GM18520 (cell line): Measurements from ENCODE around the gene ERVH48-1.
"Not testable (repeated sequence)": the region's sequence is repeated elsewhere in the genome, so short reads cannot be mapped to it uniquely, and the experiment has no call there.

Experiments used
- ATAC-seq: cut with Tn5 transposase; IDR thresholded peaks from one replicate; pipeline ENCODE4 v1.9.1; 2021; ENCODE audit not compliant: unreplicated experiment

Gene ERVH48-1

GRCh38 chr21:42925114-42925926 lies at the start of gene ERVH48-1:
TSS of gene ERVH48-1 (minus strand) at chr21:42925630. CDS start at chr21:42919006, 6,624 bp downstream.
- ATAC-seq: no peak

GRCh38 chr21:42973991-42974831 lies 48.8 kb upstream of the ERVH48-1 start, which contains the start of gene PKNOX1:
TSS of gene PKNOX1 (plus strand) at chr21:42974562. CDS start at chr21:43004382, 29,820 bp downstream.
- ATAC-seq: peak; percentile 81

GRCh38 chr21:42973309-42973990 lies 48.0 kb upstream of the ERVH48-1 start:
- no peak for ATAC-seq

- ATAC-seq: no peak
Observed at GRCh38 chr21:42971897-42972275, 46.5 kb upstream of the ERVH48-1 start.

GRCh38 chr21:42970946-42971653 lies 45.7 kb upstream of the ERVH48-1 start:
- ATAC-seq: no peak

- ATAC-seq: no peak
Observed at GRCh38 chr21:42969193-42969600, 43.8 kb upstream of the ERVH48-1 start.

GRCh38 chr21:42967616-42968015 lies 42.2 kb upstream of the ERVH48-1 start:
- not testable (repeated sequence) for ATAC-seq

- ATAC-seq: no peak
Observed at GRCh38 chr21:42965211-42965560, 39.8 kb upstream of the ERVH48-1 start.

- ATAC-seq: no peak
Observed at GRCh38 chr21:42964546-42965210, 39.2 kb upstream of the ERVH48-1 start.

- ATAC-seq: no peak
Observed at GRCh38 chr21:42964086-42964485, 38.7 kb upstream of the ERVH48-1 start.

- no peak for ATAC-seq
Observed at GRCh38 chr21:42962380-42963007, 37.1 kb upstream of the ERVH48-1 start.

GRCh38 chr21:42959728-42960127 lies 34.3 kb upstream of the ERVH48-1 start:
- no peak for ATAC-seq

GRCh38 chr21:42958122-42958521 lies 32.7 kb upstream of the ERVH48-1 start:
- not testable (repeated sequence) for ATAC-seq

- ATAC-seq: no peak
Observed at GRCh38 chr21:42956824-42957630, 31.6 kb upstream of the ERVH48-1 start.

- ATAC-seq: not testable (repeated sequence)
Observed at GRCh38 chr21:42951193-42951592, 25.8 kb upstream of the ERVH48-1 start.

GRCh38 chr21:42949094-42949755 lies 23.8 kb upstream of the ERVH48-1 start:
- not testable (repeated sequence) for ATAC-seq

- no peak for ATAC-seq
Observed at GRCh38 chr21:42942244-42942643, 16.8 kb upstream of the ERVH48-1 start.

- ATAC-seq: no peak
Observed at GRCh38 chr21:42941696-42942085, 16.3 kb upstream of the ERVH48-1 start.
